ENCODE measurements around the gene RNF31.

DNA sequence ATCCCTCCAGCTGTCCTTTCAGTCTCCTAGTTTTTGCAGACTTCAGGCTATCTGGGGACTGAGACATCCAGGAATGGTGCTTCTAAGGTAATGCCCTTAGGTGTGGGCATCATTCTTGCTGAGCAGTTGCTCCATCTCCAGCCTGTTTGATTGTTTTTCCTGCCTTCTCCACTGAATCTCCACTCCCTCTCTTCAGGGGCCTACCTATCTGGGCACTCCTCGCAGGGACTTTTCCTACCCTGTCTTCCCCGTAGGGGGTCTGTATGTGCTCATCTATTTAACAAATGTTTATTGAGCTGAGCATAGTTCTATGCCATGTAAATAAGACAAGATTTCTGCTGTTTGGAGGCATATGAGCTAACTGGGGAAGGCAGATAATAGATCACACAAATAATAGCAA, 14.3 kb upstream of the RNF31 start:
- TF ChIP-seq CTCF (IDR thresholded peaks at IDR 0.05) (no peak), POLR2AphosphoS5 (IDR thresholded peaks at IDR 0.05; ENCODE audit: low read depth, low read length) (no peak), SIN3A (IDR thresholded peaks at IDR 0.05; ENCODE audit: borderline replicate concordance, insufficient read depth, low read depth, low read length) (no peak), TCF7L2 (IDR thresholded peaks at IDR 0.05; ENCODE audit: low read depth, low read length) (no peak)
- TF ChIP-seq, protein P1, sequence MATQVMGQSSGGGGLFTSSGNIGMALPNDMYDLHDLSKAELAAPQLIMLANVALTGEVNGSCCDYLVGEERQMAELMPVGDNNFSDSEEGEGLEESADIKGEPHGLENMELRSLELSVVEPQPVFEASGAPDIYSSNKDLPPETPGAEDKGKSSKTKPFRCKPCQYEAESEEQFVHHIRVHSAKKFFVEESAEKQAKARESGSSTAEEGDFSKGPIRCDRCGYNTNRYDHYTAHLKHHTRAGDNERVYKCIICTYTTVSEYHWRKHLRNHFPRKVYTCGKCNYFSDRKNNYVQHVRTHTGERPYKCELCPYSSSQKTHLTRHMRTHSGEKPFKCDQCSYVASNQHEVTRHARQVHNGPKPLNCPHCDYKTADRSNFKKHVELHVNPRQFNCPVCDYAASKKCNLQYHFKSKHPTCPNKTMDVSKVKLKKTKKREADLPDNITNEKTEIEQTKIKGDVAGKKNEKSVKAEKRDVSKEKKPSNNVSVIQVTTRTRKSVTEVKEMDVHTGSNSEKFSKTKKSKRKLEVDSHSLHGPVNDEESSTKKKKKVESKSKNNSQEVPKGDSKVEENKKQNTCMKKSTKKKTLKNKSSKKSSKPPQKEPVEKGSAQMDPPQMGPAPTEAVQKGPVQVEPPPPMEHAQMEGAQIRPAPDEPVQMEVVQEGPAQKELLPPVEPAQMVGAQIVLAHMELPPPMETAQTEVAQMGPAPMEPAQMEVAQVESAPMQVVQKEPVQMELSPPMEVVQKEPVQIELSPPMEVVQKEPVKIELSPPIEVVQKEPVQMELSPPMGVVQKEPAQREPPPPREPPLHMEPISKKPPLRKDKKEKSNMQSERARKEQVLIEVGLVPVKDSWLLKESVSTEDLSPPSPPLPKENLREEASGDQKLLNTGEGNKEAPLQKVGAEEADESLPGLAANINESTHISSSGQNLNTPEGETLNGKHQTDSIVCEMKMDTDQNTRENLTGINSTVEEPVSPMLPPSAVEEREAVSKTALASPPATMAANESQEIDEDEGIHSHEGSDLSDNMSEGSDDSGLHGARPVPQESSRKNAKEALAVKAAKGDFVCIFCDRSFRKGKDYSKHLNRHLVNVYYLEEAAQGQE (IDR thresholded peaks at IDR 0.05; ENCODE audit: insufficient read depth in 1 of 2, low read depth in 2 of 2, low read length in 1 of 2), result no peak
